Endothelial cell of umbilical vein (primary cell): ENCODE results near the gene SPATA32.

Source experiments
- CTCF ChIP-seq, 2 donors: IDR thresholded peaks; 1 replicate in 1 of 2; 2 replicates in 1 of 2; pipeline ENCODE4 v1.5.1; 2011; ENCODE audit warnings: low read length in 2 of 2, mild to moderate bottlenecking in 2 of 2, moderate library complexity in 2 of 2, control low read depth in 1 of 2, inconsistent platforms in 1 of 2, low read depth in 1 of 2; ENCODE audit not compliant: insufficient read depth in 1 of 2; ENCODE audit errors: extremely low read depth in 1 of 2
- EZH2 ChIP-seq: IDR thresholded peaks from 2 replicates; pipeline ENCODE4 v1.6.1; 2012; ENCODE audit warnings: borderline replicate concordance, low read depth, mild to moderate bottlenecking, moderate library complexity, low read length, inconsistent platforms; ENCODE audit not compliant: severe bottlenecking
- FOS ChIP-seq: IDR thresholded peaks from 2 replicates; pipeline ENCODE4 v1.6.1; 2011; ENCODE audit warnings: mild to moderate bottlenecking, low read length, moderate library complexity, borderline replicate concordance; ENCODE audit not compliant: insufficient read depth
- POLR2A ChIP-seq: IDR thresholded peaks from 2 replicates; pipeline ENCODE4 v1.6.1; 2012; ENCODE audit warnings: low read depth, mild to moderate bottlenecking, control low read depth, low read length
- POLR2AphosphoS5 ChIP-seq: IDR thresholded peaks from 2 replicates; pipeline ENCODE4 v1.6.1; 2012; ENCODE audit warnings: low read depth, mild to moderate bottlenecking, control low read depth, low read length, moderate library complexity; ENCODE audit not compliant: insufficient read depth
- TF ChIP-seq, protein P1 (sequence below): IDR thresholded peaks from 2 replicates; pipeline ENCODE4 v1.6.1; 2011; ENCODE audit not compliant: insufficient read depth, insufficient read length

DNA sequence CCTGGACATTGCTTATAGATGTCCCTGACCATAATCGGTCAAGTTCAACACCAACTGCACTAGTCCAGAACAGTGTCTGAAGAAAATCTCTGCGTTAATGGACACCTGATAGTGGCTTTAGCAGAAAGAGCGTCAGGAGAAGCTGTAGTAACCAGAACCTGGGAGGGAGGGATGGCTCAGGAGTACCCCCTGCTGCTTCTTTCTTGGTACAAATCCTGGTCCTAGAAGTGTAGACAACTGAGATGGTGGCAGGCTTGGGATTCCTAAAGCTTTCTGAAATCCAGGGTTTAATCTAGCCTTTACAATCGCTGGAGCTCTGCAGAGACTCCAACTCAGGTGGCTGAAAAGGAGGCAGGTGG is 49.5 kb upstream of the SPATA32 start:
- no peak for TF ChIP-seq CTCF (IDR thresholded peaks at IDR 0.05; ENCODE audit: extremely low read depth in 1 of 2, insufficient read depth in 1 of 2, low read depth in 1 of 2, low read length in 2 of 2)
- no peak for TF ChIP-seq POLR2AphosphoS5
- no peak for TF ChIP-seq POLR2A
- no peak for TF ChIP-seq FOS
- TF ChIP-seq, protein P1, sequence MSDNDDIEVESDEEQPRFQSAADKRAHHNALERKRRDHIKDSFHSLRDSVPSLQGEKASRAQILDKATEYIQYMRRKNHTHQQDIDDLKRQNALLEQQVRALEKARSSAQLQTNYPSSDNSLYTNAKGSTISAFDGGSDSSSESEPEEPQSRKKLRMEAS, result no peak
- no peak for TF ChIP-seq EZH2
